GM13977 (cell line): ENCODE data around the gene CMTR2.

Experiments used
- DNase-seq: peaks from one replicate; pipeline ENCODE4 v3.0.0; 2012; ENCODE audit warnings: low spot score
- in situ Hi-C: fragments of 300-500 bp; cut with MboI; formaldehyde crosslinking; loops from one replicate; pipeline ENCODE4 v1.12.0; 2022; ENCODE audit warnings: low sequenced_read_pairs, low pct_unique_long_range_greater_than_20kb, mixed read lengths, inconsistent platforms; ENCODE audit not compliant: unreplicated experiment
- TF ChIP-seq, protein P1 (sequence below): IDR thresholded peaks from 2 replicates; pipeline ENCODE4 v1.5.1; 2012; ENCODE audit warnings: mild to moderate bottlenecking, control low read depth; ENCODE audit not compliant: insufficient read depth; ENCODE audit errors: extremely low read depth, missing control alignments

Gene CMTR2, protein sequence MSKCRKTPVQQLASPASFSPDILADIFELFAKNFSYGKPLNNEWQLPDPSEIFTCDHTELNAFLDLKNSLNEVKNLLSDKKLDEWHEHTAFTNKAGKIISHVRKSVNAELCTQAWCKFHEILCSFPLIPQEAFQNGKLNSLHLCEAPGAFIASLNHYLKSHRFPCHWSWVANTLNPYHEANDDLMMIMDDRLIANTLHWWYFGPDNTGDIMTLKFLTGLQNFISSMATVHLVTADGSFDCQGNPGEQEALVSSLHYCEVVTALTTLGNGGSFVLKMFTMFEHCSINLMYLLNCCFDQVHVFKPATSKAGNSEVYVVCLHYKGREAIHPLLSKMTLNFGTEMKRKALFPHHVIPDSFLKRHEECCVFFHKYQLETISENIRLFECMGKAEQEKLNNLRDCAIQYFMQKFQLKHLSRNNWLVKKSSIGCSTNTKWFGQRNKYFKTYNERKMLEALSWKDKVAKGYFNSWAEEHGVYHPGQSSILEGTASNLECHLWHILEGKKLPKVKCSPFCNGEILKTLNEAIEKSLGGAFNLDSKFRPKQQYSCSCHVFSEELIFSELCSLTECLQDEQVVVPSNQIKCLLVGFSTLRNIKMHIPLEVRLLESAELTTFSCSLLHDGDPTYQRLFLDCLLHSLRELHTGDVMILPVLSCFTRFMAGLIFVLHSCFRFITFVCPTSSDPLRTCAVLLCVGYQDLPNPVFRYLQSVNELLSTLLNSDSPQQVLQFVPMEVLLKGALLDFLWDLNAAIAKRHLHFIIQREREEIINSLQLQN

DNA sequence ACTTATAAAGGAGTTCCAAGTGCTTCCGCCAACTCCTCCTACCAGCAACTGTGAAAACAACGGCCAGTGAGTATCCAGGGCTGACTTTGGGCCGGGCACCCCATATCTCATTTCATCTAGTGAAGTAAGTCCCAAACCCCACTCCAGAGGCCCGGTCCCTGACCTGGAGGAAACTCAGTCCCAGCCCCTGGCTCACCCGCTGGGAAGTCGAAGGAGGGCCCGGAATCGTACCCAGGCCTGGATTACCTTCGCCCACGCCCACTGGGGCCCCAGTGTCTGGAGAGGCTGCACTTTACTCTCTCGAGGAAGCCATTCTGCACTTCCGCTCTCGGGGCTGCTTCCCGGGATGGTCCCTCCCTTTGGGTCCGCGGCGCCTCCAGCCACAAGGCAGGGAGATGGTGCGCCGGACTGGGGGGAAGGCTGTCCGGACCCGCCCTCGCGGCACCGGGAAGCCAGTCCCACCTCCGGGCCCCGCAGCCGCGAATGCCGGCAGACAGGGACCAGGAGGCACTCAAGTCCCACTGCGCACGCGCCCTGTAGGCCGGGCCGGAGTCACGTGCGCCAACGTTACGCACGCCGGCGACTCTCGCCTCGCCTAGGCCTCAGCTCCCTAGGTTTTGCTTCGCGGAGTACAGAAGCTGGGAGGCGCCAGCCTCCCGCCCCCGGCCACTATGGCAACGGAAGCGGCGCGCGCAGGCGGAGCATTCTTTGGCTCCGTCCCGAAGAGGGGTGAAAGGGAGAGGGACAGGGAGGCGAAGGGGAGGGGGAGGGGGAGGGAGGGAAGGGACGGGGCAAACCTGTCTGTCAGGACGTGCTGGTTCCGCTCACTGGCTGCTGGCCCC lies at the start of gene CMTR2:
Gene CMTR2 (minus strand): TSS at position 513 of the 842 bp plus-strand sequence. CDS start 3,482 bp downstream, outside the sequence.
- in situ Hi-C loops: no loop called here
- DNase-seq: peak; percentile 95
- TF ChIP-seq, protein P1, sequence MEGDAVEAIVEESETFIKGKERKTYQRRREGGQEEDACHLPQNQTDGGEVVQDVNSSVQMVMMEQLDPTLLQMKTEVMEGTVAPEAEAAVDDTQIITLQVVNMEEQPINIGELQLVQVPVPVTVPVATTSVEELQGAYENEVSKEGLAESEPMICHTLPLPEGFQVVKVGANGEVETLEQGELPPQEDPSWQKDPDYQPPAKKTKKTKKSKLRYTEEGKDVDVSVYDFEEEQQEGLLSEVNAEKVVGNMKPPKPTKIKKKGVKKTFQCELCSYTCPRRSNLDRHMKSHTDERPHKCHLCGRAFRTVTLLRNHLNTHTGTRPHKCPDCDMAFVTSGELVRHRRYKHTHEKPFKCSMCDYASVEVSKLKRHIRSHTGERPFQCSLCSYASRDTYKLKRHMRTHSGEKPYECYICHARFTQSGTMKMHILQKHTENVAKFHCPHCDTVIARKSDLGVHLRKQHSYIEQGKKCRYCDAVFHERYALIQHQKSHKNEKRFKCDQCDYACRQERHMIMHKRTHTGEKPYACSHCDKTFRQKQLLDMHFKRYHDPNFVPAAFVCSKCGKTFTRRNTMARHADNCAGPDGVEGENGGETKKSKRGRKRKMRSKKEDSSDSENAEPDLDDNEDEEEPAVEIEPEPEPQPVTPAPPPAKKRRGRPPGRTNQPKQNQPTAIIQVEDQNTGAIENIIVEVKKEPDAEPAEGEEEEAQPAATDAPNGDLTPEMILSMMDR: no peak

DNA sequence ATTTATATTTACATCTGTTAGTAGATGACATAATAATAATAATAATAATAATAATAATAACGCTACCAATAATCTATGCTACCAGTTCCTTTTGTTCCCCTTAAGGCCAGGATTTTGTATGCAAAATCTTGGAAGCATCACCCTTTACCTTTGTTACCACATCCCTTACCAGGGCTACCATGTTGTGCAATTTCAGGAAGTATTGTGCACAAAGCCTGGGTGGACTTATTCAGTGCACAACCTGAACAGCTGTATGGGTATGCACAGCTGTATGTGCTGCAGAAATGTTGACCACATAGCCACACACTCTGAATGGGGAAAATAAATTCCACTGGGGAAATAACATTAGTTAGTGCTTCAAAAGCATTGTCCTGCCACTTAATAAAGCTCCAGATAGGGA lies 49.4 kb upstream of the CMTR2 start:
- DNase-seq: no peak
- TF ChIP-seq, protein P1: no peak
- in situ Hi-C loops: no loop called here

DNA sequence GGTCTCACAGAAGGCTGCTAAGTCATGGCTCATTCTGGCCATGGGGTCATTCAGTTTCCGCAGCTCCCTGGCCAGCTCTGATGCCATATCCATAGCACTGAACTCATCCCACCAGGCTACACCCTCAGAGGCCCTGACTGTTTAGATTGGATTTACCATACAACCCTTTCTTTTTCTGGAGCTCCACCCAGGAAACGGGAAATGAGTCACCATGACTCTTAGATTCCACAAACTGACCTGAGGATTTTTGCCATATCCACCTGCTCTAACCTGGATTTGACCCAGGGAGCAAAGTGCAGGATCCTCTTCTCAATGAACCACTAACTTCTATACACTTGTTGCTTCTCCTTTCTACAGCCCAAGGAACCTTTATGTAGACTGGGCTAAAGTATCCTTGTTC lies 49.0 kb upstream of the CMTR2 start:
- in situ Hi-C loops: no loop called here
- DNase-seq: no peak
- TF ChIP-seq, protein P1: no peak

DNA sequence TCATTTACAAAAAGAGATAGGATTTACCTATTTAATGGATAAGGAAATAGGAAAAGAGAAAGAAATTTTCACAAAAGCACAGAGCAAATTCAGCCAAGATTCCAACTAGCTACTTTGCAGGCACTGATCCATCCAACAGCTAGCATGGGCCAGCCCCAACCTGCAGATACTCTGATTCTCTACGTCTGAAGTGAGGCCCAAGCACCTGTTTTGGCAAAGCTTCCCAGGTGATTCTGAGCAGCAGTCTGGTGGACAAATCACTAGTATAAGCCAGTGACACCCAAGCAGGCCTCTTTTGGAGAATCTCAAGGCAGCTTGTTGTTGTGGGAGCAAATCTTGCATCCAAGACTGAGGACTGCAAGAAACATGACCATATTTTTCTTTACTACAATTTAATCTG lies 48.4 kb upstream of the CMTR2 start:
- TF ChIP-seq, protein P1: no peak
- in situ Hi-C loops: no loop called here
- DNase-seq: no peak

DNA sequence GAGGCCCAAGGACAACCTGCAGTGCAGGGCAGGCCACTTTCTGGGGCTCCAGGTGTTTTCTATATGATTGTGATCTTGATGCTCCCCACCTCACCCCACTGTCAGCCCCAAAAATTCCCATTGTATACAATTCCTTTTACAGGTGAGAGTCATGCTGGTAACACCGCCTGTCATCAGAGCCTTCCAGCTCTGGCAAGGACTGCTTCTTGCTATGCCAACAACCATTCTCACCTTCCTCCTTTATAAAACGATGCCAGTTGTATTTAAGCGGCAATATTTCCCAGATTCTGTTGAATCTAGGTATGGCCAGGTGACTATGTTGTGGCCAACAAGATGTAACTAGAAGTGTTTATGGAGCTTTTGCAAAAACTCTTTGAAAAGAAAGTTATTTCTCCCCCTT lies 38.9 kb upstream of the CMTR2 start:
- in situ Hi-C loops: no loop called here
- no peak for DNase-seq
- TF ChIP-seq, protein P1: no peak

DNA sequence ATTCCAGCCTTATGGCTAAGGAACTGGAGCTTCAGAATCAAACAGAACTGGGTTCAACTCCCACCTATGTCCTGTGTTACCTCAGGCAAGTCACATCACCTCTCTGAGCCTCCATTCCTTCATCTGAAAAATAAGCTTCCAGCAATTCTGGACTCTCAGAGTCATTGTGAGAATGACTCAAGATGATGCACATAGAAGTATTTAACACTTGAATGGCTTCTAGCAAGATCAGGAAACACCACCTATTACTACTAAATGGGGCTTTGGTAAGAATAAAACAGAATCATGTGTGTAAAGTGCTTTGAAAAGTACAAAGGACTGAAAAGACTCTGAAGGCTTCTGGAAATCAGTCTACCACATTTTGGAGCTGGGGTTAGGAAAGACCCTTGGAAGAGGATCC lies 38.5 kb upstream of the CMTR2 start:
- TF ChIP-seq, protein P1: no peak
- in situ Hi-C loops: no loop called here
- DNase-seq: no peak
